PC-3 (cell line): ENCODE data around the gene FSTL4. TPM values are rescaled to one million over a fixed set of nuclear protein-coding genes. Genes with fewer than 3 reads are reported as not detected.

Experiments used
- ATAC-seq: fragments of 200-7000 bp; cut with Tn5 transposase; 2 replicates; pipeline ENCODE4 v1.9.1; 2020; ENCODE audit warnings: mild to moderate bottlenecking, moderate library complexity
- BruUV-seq: library from RNA; stranded (reverse); fragments of 400-500 nt; replicated peaks from 2 replicates; lab custom pipeline; 2021; lab: Mats Ljungman, UMichigan
- CTCF ChIA-PET: fragments of 300-600 bp; sonication (Branson Sonifier 250); formaldehyde crosslinking; loops from one replicate; lab custom pipeline; 2022; ENCODE audit warnings: antibody characterized with exemption; lab: Charles Lee
- POLR2A ChIA-PET: fragments of 300-600 bp; sonication (Branson Sonifier 250); formaldehyde crosslinking; loops from one replicate; lab custom pipeline; 2022; ENCODE audit warnings: antibody characterized with exemption; ENCODE audit not compliant: unreplicated experiment; lab: Charles Lee
- DNase-seq: peaks from one replicate; pipeline ENCODE4 v3.0.0-alpha.2; 2015
- H2AFZ ChIP-seq: fragments of 300-600 bp; sonication (generic); 2 replicates; pipeline ENCODE4 v1.6.0; 2016; ENCODE audit warnings: antibody characterized with exemption, low read length
- H3F3A ChIP-seq: fragments of 300-600 bp; sonication (generic); one replicate; pipeline ENCODE4 v1.6.0; 2017; ENCODE audit warnings: antibody characterized with exemption, low read length, control low read depth, mild to moderate bottlenecking; ENCODE audit not compliant: unreplicated experiment
- H3K27ac ChIP-seq: fragments of 300-600 bp; sonication (generic); 2 replicates; pipeline ENCODE4 v1.5.1; 2016; ENCODE audit warnings: mild to moderate bottlenecking, low read length
- H3K27me3 ChIP-seq: fragments of 300-600 bp; sonication (generic); 2 replicates; pipeline ENCODE4 v1.6.1; 2016; ENCODE audit warnings: low read length, mixed read lengths
- H3K36me3 ChIP-seq: fragments of 300-600 bp; sonication (generic); 2 replicates; pipeline ENCODE4 v1.6.1; 2016; ENCODE audit warnings: low read depth, mixed run types, low read length, mixed read lengths
- H3K4me1 ChIP-seq: fragments of 300-600 bp; sonication (generic); 2 replicates; pipeline ENCODE4 v1.5.1; 2016; ENCODE audit warnings: low read length; ENCODE audit not compliant: insufficient read depth
- H3K4me2 ChIP-seq: fragments of 300-600 bp; sonication (generic); 2 replicates; pipeline ENCODE4 v1.6.0; 2016; ENCODE audit warnings: low read length
- H3K4me3 ChIP-seq: fragments of 300-600 bp; sonication (generic); 2 replicates; pipeline ENCODE4 v1.5.1; 2016; ENCODE audit warnings: mild to moderate bottlenecking, low read length, mixed read lengths
- H3K79me2 ChIP-seq: fragments of 300-600 bp; sonication (generic); 2 replicates; pipeline ENCODE4 v1.6.1; 2017; ENCODE audit warnings: low read length, mixed read lengths
- H3K9ac ChIP-seq: fragments of 300-600 bp; sonication (generic); 2 replicates; pipeline ENCODE4 v1.6.0; 2016; ENCODE audit warnings: mild to moderate bottlenecking, low read length
- H3K9me2 ChIP-seq: fragments of 300-600 bp; sonication (generic); replicated peaks from 2 replicates; pipeline ENCODE4 v1.6.1; 2016; ENCODE audit warnings: mixed run types, low read length, mixed read lengths
- H3K9me3 ChIP-seq: fragments of 300-600 bp; sonication (generic); 2 replicates; pipeline ENCODE4 v1.6.1; 2016; ENCODE audit warnings: low read length, mixed read lengths
- H4K20me1 ChIP-seq: fragments of 300-600 bp; sonication (generic); 2 replicates; pipeline ENCODE4 v1.6.1; 2016; ENCODE audit warnings: low read length, mixed read lengths
- EZH2 ChIP-seq: fragments of 300-600 bp; sonication (generic); IDR thresholded peaks from one replicate; pipeline ENCODE4 v1.6.1; 2017; ENCODE audit warnings: antibody characterized with exemption, mild to moderate bottlenecking, low read length; ENCODE audit not compliant: unreplicated experiment
- EZH2phosphoT487 ChIP-seq: fragments of 300-600 bp; sonication (generic); IDR thresholded peaks from 2 replicates; pipeline ENCODE4 v1.6.1; 2018; ENCODE audit warnings: mild to moderate bottlenecking, antibody characterized with exemption, low read length, borderline replicate concordance
- intact Hi-C: fragments of 100-400 bp; cut with micrococcal nuclease; formaldehyde crosslinking; loops from 2 replicates; pipeline ENCODE4 v1.9.0; 2023
- total RNA-seq: library from RNA; depleted of rRNA; stranded (reverse); fragments of >200 nt; gene quantifications from 2 replicates; pipeline ENCODE4 v1.2.3, GENCODE V29; 2014
- TF ChIP-seq, protein P1 (sequence below): fragments of 300-600 bp; sonication (generic); conservative IDR thresholded peaks from 2 replicates; pipeline ENCODE4 v1.5.1; 2017; ENCODE audit warnings: antibody characterized with exemption, low read depth, mild to moderate bottlenecking, low read length

FSTL4 gene
- total RNA-seq, 1 experiment from 2014 or later, result 4.2 TPM

DNA sequence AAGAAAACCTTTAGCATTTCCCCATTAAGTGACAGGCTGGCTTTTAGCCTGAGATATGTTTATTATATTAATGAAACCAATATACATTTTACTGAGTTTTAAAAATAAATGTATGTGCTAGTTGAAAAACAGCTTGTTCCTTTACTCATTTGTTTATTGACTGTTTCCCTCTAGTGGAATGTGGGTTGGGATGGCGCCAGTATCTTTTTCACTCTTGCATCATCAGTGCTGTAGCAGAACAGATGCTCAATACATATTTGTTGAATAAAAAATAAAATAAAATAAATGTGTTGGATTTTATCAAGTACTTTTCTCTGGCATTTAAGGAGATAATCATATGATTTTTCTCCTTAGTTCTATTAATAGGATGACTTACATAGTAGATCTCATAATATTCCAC, 43.0 kb downstream of the FSTL4 start:
- no peak overlapping the region for H3K27ac ChIP-seq
- no peak overlapping the region for H3K4me2 ChIP-seq
- no peaks in the 10 kb centered on the region for H3K36me3 ChIP-seq
- DNase-seq (peak; percentile 29), ATAC-seq (no peak)
- no peaks in the 10 kb centered on the region for H3K9me3 ChIP-seq
- TF ChIP-seq, protein P1, sequence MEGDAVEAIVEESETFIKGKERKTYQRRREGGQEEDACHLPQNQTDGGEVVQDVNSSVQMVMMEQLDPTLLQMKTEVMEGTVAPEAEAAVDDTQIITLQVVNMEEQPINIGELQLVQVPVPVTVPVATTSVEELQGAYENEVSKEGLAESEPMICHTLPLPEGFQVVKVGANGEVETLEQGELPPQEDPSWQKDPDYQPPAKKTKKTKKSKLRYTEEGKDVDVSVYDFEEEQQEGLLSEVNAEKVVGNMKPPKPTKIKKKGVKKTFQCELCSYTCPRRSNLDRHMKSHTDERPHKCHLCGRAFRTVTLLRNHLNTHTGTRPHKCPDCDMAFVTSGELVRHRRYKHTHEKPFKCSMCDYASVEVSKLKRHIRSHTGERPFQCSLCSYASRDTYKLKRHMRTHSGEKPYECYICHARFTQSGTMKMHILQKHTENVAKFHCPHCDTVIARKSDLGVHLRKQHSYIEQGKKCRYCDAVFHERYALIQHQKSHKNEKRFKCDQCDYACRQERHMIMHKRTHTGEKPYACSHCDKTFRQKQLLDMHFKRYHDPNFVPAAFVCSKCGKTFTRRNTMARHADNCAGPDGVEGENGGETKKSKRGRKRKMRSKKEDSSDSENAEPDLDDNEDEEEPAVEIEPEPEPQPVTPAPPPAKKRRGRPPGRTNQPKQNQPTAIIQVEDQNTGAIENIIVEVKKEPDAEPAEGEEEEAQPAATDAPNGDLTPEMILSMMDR, result no peak
- no peak for TF ChIP-seq EZH2phosphoT487
- H4K20me1 ChIP-seq, result no peaks in the 10 kb centered on the region
- ChIA-PET POLR2A (interaction anchor here (0.7 kb wide), 1 partner anchor 95 kb away, joined by 4 read pairs; no protein-coding TSS in a partner anchor), CTCF (no interaction called here)
- H2AFZ ChIP-seq, result no peak overlapping the region
- no peaks in the 10 kb centered on the region for H3K27me3 ChIP-seq
- BruUV-seq, result no TSS peak
- H3K9me2 ChIP-seq, result no peaks in the 10 kb centered on the region
- H3F3A ChIP-seq, result no peaks in the 10 kb centered on the region
- intact Hi-C loops, result no loop called here
- H3K79me2 ChIP-seq, result no peaks in the 10 kb centered on the region
- no peaks in the 10 kb centered on the region for H3K4me1 ChIP-seq
- no peak overlapping the region for H3K4me3 ChIP-seq
- H3K9ac ChIP-seq, result no peak overlapping the region

DNA sequence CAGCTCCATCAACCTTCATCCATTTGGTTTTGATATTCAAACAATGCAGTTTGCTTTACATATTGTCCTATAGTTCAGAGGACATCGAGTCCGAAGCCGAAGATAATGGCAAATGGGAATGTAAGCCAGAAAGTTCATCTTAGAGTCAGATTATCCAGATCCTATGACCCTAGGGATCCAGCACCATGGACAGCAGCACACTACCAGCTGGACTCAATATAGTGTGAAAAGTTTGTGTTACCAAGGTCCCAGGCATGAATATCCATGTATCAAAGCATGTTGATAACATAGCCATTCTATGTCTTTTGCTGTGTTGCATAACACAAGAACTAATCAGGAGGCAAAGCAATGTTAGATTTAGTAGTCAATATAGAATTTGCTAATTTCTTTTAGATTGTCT, 46.3 kb downstream of the FSTL4 start:
- no TSS peak for BruUV-seq
- intact Hi-C loops, result no loop called here
- no peaks in the 10 kb centered on the region for H3K27me3 ChIP-seq
- no peak overlapping the region for H3K4me2 ChIP-seq
- H3K9ac ChIP-seq, result no peak overlapping the region
- ATAC-seq (no peak), DNase-seq (peak; percentile 40)
- no peak overlapping the region for H2AFZ ChIP-seq
- no peaks in the 10 kb centered on the region for H3K79me2 ChIP-seq
- H4K20me1 ChIP-seq, result no peaks in the 10 kb centered on the region
- no peaks in the 10 kb centered on the region for H3K36me3 ChIP-seq
- no peak for TF ChIP-seq EZH2
- TF ChIP-seq, protein P1, result no peak
- TF ChIP-seq EZH2phosphoT487, result no peak
- H3K4me3 ChIP-seq, result no peak overlapping the region
- H3K9me3 ChIP-seq, result no peaks in the 10 kb centered on the region
- ChIA-PET POLR2A (no interaction called here), CTCF (no interaction called here)
- H3K27ac ChIP-seq, result no peak overlapping the region
- H3K9me2 ChIP-seq, result no peaks in the 10 kb centered on the region
- no peaks in the 10 kb centered on the region for H3K4me1 ChIP-seq
- no peaks in the 10 kb centered on the region for H3F3A ChIP-seq

DNA sequence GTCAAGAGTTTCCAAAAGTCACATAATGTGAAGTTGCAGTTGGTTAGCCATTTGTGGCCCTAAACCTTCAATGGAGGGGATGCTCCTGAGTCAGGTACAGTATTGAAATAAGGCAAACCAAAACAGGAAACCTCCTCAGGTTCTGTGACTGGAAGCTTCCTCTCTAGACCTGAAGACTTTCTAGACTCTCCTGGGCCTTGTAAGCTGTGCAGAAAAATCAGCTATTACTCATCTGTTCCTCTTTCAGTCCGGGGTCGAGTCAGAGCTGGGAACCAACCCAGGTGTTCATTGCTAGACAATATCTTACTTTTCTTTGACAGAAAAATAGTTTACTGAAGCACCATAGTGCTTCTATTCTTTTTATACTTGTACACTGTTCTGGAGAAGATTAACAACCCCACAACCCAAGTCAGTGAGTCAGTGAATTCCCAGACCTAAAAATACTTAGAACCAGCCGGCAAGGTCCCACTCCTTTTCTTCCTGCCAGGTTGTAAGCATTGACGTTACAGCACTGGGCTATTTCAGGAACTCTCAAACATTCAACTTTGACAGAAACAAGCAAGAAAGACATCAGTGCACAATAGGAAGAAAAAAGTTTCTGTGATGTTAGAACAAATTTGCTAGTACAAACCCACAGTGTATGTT, 47.3 kb downstream of the FSTL4 start:
- CTCF ChIA-PET, result no interaction called here
- no peaks in the 10 kb centered on the region for H4K20me1 ChIP-seq
- H3K27ac ChIP-seq, result no peak overlapping the region
- H3K4me2 ChIP-seq, result no peak overlapping the region
- H3K4me1 ChIP-seq, result no peaks in the 10 kb centered on the region
- no peak overlapping the region for H2AFZ ChIP-seq
- BruUV-seq, result no TSS peak
- H3F3A ChIP-seq, result no peaks in the 10 kb centered on the region
- H3K9me3 ChIP-seq, result no peaks in the 10 kb centered on the region
- H3K9me2 ChIP-seq, result no peaks in the 10 kb centered on the region
- POLR2A ChIA-PET, result no interaction called here
- no peak overlapping the region for H3K4me3 ChIP-seq
- TF ChIP-seq, protein P1, result no peak
- TF ChIP-seq EZH2phosphoT487 (no peak), EZH2 (no peak)
- no peak overlapping the region for H3K9ac ChIP-seq
- no peaks in the 10 kb centered on the region for H3K27me3 ChIP-seq
- intact Hi-C loops, result no loop called here
- no peak for DNase-seq
- H3K36me3 ChIP-seq, result no peaks in the 10 kb centered on the region
- no peaks in the 10 kb centered on the region for H3K79me2 ChIP-seq
- ATAC-seq, result no peak
